Activated naive CD8-positive, alpha-beta T cell treated with anti-CD3 and anti-CD28 coated beads for 36 hours (primary cell): ENCODE measurements around the gene OR2T1. TPM values are rescaled to one million over a fixed set of nuclear protein-coding genes. Genes with fewer than 3 reads are reported as not detected.
"Not testable (repeated sequence)": the region's sequence is repeated elsewhere in the genome, so short reads cannot be mapped to it uniquely, and the experiment has no call there.

Experiments used
- DNase-seq: peaks from one replicate; pipeline ENCODE4 v3.0.0; 2021
- H3K27ac Mint-ChIP-seq: one replicate; pipeline ENCODE4 v1.8.0; 2022; ENCODE audit warnings: mild to moderate bottlenecking, moderate library complexity, mixed read lengths
- H3K27me3 Mint-ChIP-seq: one replicate; pipeline ENCODE4 v1.8.0; 2022; ENCODE audit warnings: mild to moderate bottlenecking, mixed read lengths
- H3K36me3 Mint-ChIP-seq: one replicate; pipeline ENCODE4 v1.8.0; 2021; ENCODE audit warnings: mild to moderate bottlenecking, mixed read lengths
- H3K4me1 Mint-ChIP-seq: one replicate; pipeline ENCODE4 v1.8.0; 2021; ENCODE audit warnings: mixed read lengths
- H3K4me3 Mint-ChIP-seq: one replicate; pipeline ENCODE4 v1.8.0; 2022; ENCODE audit warnings: mild to moderate bottlenecking, moderate library complexity, mixed read lengths
- H3K9me3 Mint-ChIP-seq: one replicate; pipeline ENCODE4 v1.8.0; 2022; ENCODE audit warnings: mixed read lengths
- total RNA-seq, 2 experiments: library from RNA; stranded (reverse); gene quantifications; one replicate each; pipeline ENCODE4 v1.2.3, GENCODE V29; 2021

OR2T1 gene
- total RNA-seq, 2 experiments from 2014 or later, result not detected

- no peaks in the 10 kb centered on the region for H3K27me3 Mint-ChIP-seq
- H3K4me3 Mint-ChIP-seq, result no peak overlapping the region
- H3K9me3 Mint-ChIP-seq, result peaks cover 10% of the 10 kb centered on the region
- no peak overlapping the region for H3K27ac Mint-ChIP-seq
- H3K36me3 Mint-ChIP-seq, result peaks cover 4% of the 10 kb centered on the region
- no peak for DNase-seq
- H3K4me1 Mint-ChIP-seq, result peaks cover 12% of the 10 kb centered on the region
Measured at GRCh38 chr1:248421384-248421783, 18.5 kb downstream of the OR2T1 start.

GRCh38 chr1:248427526-248428191 is 24.8 kb downstream of the OR2T1 start:
- H3K4me1 Mint-ChIP-seq, H3K27ac Mint-ChIP-seq, H3K4me3 Mint-ChIP-seq, H3K36me3 Mint-ChIP-seq, H3K27me3 Mint-ChIP-seq, H3K9me3 Mint-ChIP-seq, DNase-seq: not testable (repeated sequence)

- not testable (repeated sequence) for H3K36me3 Mint-ChIP-seq, H3K4me1 Mint-ChIP-seq, H3K4me3 Mint-ChIP-seq, H3K27me3 Mint-ChIP-seq, H3K27ac Mint-ChIP-seq, H3K9me3 Mint-ChIP-seq, DNase-seq
Measured at GRCh38 chr1:248428192-248428533, 25.3 kb downstream of the OR2T1 start.

- not testable (repeated sequence) for H3K27me3 Mint-ChIP-seq, H3K27ac Mint-ChIP-seq, H3K9me3 Mint-ChIP-seq, H3K36me3 Mint-ChIP-seq, H3K4me3 Mint-ChIP-seq, DNase-seq, H3K4me1 Mint-ChIP-seq
Measured at GRCh38 chr1:248431683-248432082, 28.8 kb downstream of the OR2T1 start.

- H3K27ac Mint-ChIP-seq, H3K27me3 Mint-ChIP-seq, DNase-seq, H3K4me3 Mint-ChIP-seq, H3K36me3 Mint-ChIP-seq, H3K4me1 Mint-ChIP-seq, H3K9me3 Mint-ChIP-seq: not testable (repeated sequence)
Measured at GRCh38 chr1:248432201-248432600, 29.4 kb downstream of the OR2T1 start.

GRCh38 chr1:248433811-248434415 is 31.1 kb downstream of the OR2T1 start:
- H3K27me3 Mint-ChIP-seq, H3K36me3 Mint-ChIP-seq, H3K9me3 Mint-ChIP-seq, H3K4me3 Mint-ChIP-seq, H3K4me1 Mint-ChIP-seq, DNase-seq, H3K27ac Mint-ChIP-seq: not testable (repeated sequence)

GRCh38 chr1:248434913-248435312 is 32.1 kb downstream of the OR2T1 start:
- not testable (repeated sequence) for H3K27me3 Mint-ChIP-seq, DNase-seq, H3K36me3 Mint-ChIP-seq, H3K4me1 Mint-ChIP-seq, H3K27ac Mint-ChIP-seq, H3K4me3 Mint-ChIP-seq, H3K9me3 Mint-ChIP-seq

- DNase-seq, H3K9me3 Mint-ChIP-seq, H3K4me3 Mint-ChIP-seq, H3K4me1 Mint-ChIP-seq, H3K27me3 Mint-ChIP-seq, H3K27ac Mint-ChIP-seq, H3K36me3 Mint-ChIP-seq: not testable (repeated sequence)
Measured at GRCh38 chr1:248436303-248436702, 33.5 kb downstream of the OR2T1 start.

- H3K4me1 Mint-ChIP-seq, H3K27ac Mint-ChIP-seq, H3K36me3 Mint-ChIP-seq, DNase-seq, H3K4me3 Mint-ChIP-seq, H3K9me3 Mint-ChIP-seq, H3K27me3 Mint-ChIP-seq: not testable (repeated sequence)
Measured at GRCh38 chr1:248438668-248439067, 35.8 kb downstream of the OR2T1 start.

- not testable (repeated sequence) for H3K27ac Mint-ChIP-seq, H3K36me3 Mint-ChIP-seq, H3K4me3 Mint-ChIP-seq, H3K9me3 Mint-ChIP-seq, H3K27me3 Mint-ChIP-seq, DNase-seq, H3K4me1 Mint-ChIP-seq
Measured at GRCh38 chr1:248439283-248439682, 36.4 kb downstream of the OR2T1 start.

GRCh38 chr1:248442500-248443277 is 39.8 kb downstream of the OR2T1 start:
- not testable (repeated sequence) for H3K4me1 Mint-ChIP-seq, H3K36me3 Mint-ChIP-seq, H3K9me3 Mint-ChIP-seq, DNase-seq, H3K4me3 Mint-ChIP-seq, H3K27ac Mint-ChIP-seq, H3K27me3 Mint-ChIP-seq

GRCh38 chr1:248444603-248445002 is 41.8 kb downstream of the OR2T1 start:
- DNase-seq, H3K27me3 Mint-ChIP-seq, H3K36me3 Mint-ChIP-seq, H3K4me3 Mint-ChIP-seq, H3K27ac Mint-ChIP-seq, H3K9me3 Mint-ChIP-seq, H3K4me1 Mint-ChIP-seq: not testable (repeated sequence)

- not testable (repeated sequence) for H3K4me1 Mint-ChIP-seq, DNase-seq, H3K9me3 Mint-ChIP-seq, H3K36me3 Mint-ChIP-seq, H3K4me3 Mint-ChIP-seq, H3K27me3 Mint-ChIP-seq, H3K27ac Mint-ChIP-seq
Measured at GRCh38 chr1:248445399-248445798, 42.6 kb downstream of the OR2T1 start, which contains the start of gene OR2T2. Gene OR2T2, plus strand, starts transcription at chr1:248445637. Its CDS starts 7,161 bp downstream, at chr1:248452798.

GRCh38 chr1:248448409-248449074 is 45.7 kb downstream of the OR2T1 start:
- not testable (repeated sequence) for H3K27me3 Mint-ChIP-seq, H3K36me3 Mint-ChIP-seq, H3K4me1 Mint-ChIP-seq, H3K9me3 Mint-ChIP-seq, H3K4me3 Mint-ChIP-seq, DNase-seq, H3K27ac Mint-ChIP-seq

- not testable (repeated sequence) for H3K27ac Mint-ChIP-seq, DNase-seq, H3K4me1 Mint-ChIP-seq, H3K36me3 Mint-ChIP-seq, H3K4me3 Mint-ChIP-seq, H3K27me3 Mint-ChIP-seq, H3K9me3 Mint-ChIP-seq
Measured at GRCh38 chr1:248449821-248450465, 47.1 kb downstream of the OR2T1 start.
